PC-3 (cell line): ENCODE data around the gene DNAH7. TPM values are rescaled to one million over a fixed set of nuclear protein-coding genes. Genes with fewer than 3 reads are reported as not detected.

Experiments
- ATAC-seq: fragments of 200-7000 bp; cut with Tn5 transposase; 2 replicates; pipeline ENCODE4 v1.9.1; 2020; ENCODE audit warnings: mild to moderate bottlenecking, moderate library complexity
- BruUV-seq: library from RNA; stranded (reverse); fragments of 400-500 nt; replicated peaks from 2 replicates; lab custom pipeline; 2021; lab: Mats Ljungman, UMichigan
- CTCF ChIA-PET: fragments of 300-600 bp; sonication (Branson Sonifier 250); formaldehyde crosslinking; loops from one replicate; lab custom pipeline; 2022; ENCODE audit warnings: antibody characterized with exemption; lab: Charles Lee
- POLR2A ChIA-PET: fragments of 300-600 bp; sonication (Branson Sonifier 250); formaldehyde crosslinking; loops from one replicate; lab custom pipeline; 2022; ENCODE audit warnings: antibody characterized with exemption; ENCODE audit not compliant: unreplicated experiment; lab: Charles Lee
- DNase-seq: peaks from one replicate; pipeline ENCODE4 v3.0.0-alpha.2; 2015
- H2AFZ ChIP-seq: fragments of 300-600 bp; sonication (generic); 2 replicates; pipeline ENCODE4 v1.6.0; 2016; ENCODE audit warnings: antibody characterized with exemption, low read length
- H3F3A ChIP-seq: fragments of 300-600 bp; sonication (generic); one replicate; pipeline ENCODE4 v1.6.0; 2017; ENCODE audit warnings: antibody characterized with exemption, low read length, control low read depth, mild to moderate bottlenecking; ENCODE audit not compliant: unreplicated experiment
- H3K27ac ChIP-seq: fragments of 300-600 bp; sonication (generic); 2 replicates; pipeline ENCODE4 v1.5.1; 2016; ENCODE audit warnings: mild to moderate bottlenecking, low read length
- H3K27me3 ChIP-seq: fragments of 300-600 bp; sonication (generic); 2 replicates; pipeline ENCODE4 v1.6.1; 2016; ENCODE audit warnings: low read length, mixed read lengths
- H3K36me3 ChIP-seq: fragments of 300-600 bp; sonication (generic); 2 replicates; pipeline ENCODE4 v1.6.1; 2016; ENCODE audit warnings: low read depth, mixed run types, low read length, mixed read lengths
- H3K4me1 ChIP-seq: fragments of 300-600 bp; sonication (generic); 2 replicates; pipeline ENCODE4 v1.5.1; 2016; ENCODE audit warnings: low read length; ENCODE audit not compliant: insufficient read depth
- H3K4me2 ChIP-seq: fragments of 300-600 bp; sonication (generic); 2 replicates; pipeline ENCODE4 v1.6.0; 2016; ENCODE audit warnings: low read length
- H3K4me3 ChIP-seq: fragments of 300-600 bp; sonication (generic); 2 replicates; pipeline ENCODE4 v1.5.1; 2016; ENCODE audit warnings: mild to moderate bottlenecking, low read length, mixed read lengths
- H3K79me2 ChIP-seq: fragments of 300-600 bp; sonication (generic); 2 replicates; pipeline ENCODE4 v1.6.1; 2017; ENCODE audit warnings: low read length, mixed read lengths
- H3K9ac ChIP-seq: fragments of 300-600 bp; sonication (generic); 2 replicates; pipeline ENCODE4 v1.6.0; 2016; ENCODE audit warnings: mild to moderate bottlenecking, low read length
- H3K9me2 ChIP-seq: fragments of 300-600 bp; sonication (generic); replicated peaks from 2 replicates; pipeline ENCODE4 v1.6.1; 2016; ENCODE audit warnings: mixed run types, low read length, mixed read lengths
- H3K9me3 ChIP-seq: fragments of 300-600 bp; sonication (generic); 2 replicates; pipeline ENCODE4 v1.6.1; 2016; ENCODE audit warnings: low read length, mixed read lengths
- H4K20me1 ChIP-seq: fragments of 300-600 bp; sonication (generic); 2 replicates; pipeline ENCODE4 v1.6.1; 2016; ENCODE audit warnings: low read length, mixed read lengths
- CTCF ChIP-seq: fragments of 300-600 bp; sonication (generic); conservative IDR thresholded peaks from 2 replicates; pipeline ENCODE4 v1.5.1; 2017; ENCODE audit warnings: antibody characterized with exemption, low read depth, mild to moderate bottlenecking, low read length
- EZH2 ChIP-seq: fragments of 300-600 bp; sonication (generic); IDR thresholded peaks from one replicate; pipeline ENCODE4 v1.6.1; 2017; ENCODE audit warnings: antibody characterized with exemption, mild to moderate bottlenecking, low read length; ENCODE audit not compliant: unreplicated experiment
- EZH2phosphoT487 ChIP-seq: fragments of 300-600 bp; sonication (generic); IDR thresholded peaks from 2 replicates; pipeline ENCODE4 v1.6.1; 2018; ENCODE audit warnings: mild to moderate bottlenecking, antibody characterized with exemption, low read length, borderline replicate concordance
- intact Hi-C: fragments of 100-400 bp; cut with micrococcal nuclease; formaldehyde crosslinking; loops from 2 replicates; pipeline ENCODE4 v1.9.0; 2023
- total RNA-seq: library from RNA; depleted of rRNA; stranded (reverse); fragments of >200 nt; gene quantifications from 2 replicates; pipeline ENCODE4 v1.2.3, GENCODE V29; 2014

The DNAH7 gene
- total RNA-seq, 1 experiment from 2014 or later = 1.9 TPM

- no peaks in the 10 kb centered on the region for H3K9me2 ChIP-seq
- no peaks in the 10 kb centered on the region for H3F3A ChIP-seq
- ATAC-seq (no peak), DNase-seq (no peak)
- POLR2A ChIA-PET = no interaction called here
- no peaks in the 10 kb centered on the region for H4K20me1 ChIP-seq
- H3K4me2 ChIP-seq = no peak overlapping the region
- no peaks in the 10 kb centered on the region for H3K4me1 ChIP-seq
- no peak overlapping the region for H3K27ac ChIP-seq
- no peaks in the 10 kb centered on the region for H3K36me3 ChIP-seq
- no TSS peak for BruUV-seq
- no peak overlapping the region for H3K4me3 ChIP-seq
- no peaks in the 10 kb centered on the region for H3K27me3 ChIP-seq
- H3K9ac ChIP-seq = no peak overlapping the region
- intact Hi-C loops = loop anchor here (10.0 kb wide), 1 partner anchor 557 kb away; no protein-coding TSS in a partner anchor
- TF ChIP-seq CTCF = no peak
- TF ChIP-seq EZH2 = no peak
- TF ChIP-seq EZH2phosphoT487 = no peak
- no peaks in the 10 kb centered on the region for H3K79me2 ChIP-seq
- H2AFZ ChIP-seq = no peak overlapping the region
- CTCF ChIA-PET = no interaction called here
- peaks cover 6% of the 10 kb centered on the region; the same call in 1 of the 2 replicates for H3K9me3 ChIP-seq
Measured at GRCh38 chr2:196041786-196042185, 26.9 kb downstream of the DNAH7 start.

DNA sequence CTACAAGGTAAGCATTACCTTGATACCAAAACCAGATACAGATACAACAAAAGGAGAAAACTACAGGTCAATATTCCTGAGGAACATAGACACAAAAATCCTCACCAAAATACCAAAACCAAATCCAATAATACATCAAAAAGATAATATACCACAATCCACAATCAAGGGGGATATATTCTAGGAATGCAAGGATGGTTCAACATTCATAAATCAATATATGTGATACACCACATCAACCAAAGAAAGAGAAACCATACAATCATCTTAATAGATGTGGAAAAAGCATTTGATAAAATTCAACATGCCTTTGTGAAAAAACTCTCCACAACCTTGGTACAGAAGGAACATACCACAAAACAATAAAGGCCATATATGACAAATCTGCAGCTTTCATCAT is 28.4 kb downstream of the DNAH7 start:
- ChIA-PET POLR2A (no interaction called here), CTCF (no interaction called here)
- Histone ChIP-seq H3K27me3 (no peaks in the 10 kb centered on the region), H2AFZ (no peak overlapping the region), H3K9ac (no peak overlapping the region), H3K36me3 (no peaks in the 10 kb centered on the region), H3K4me2 (no peak overlapping the region), H3F3A (no peaks in the 10 kb centered on the region), H3K9me3 (peaks cover 6% of the 10 kb centered on the region; the same call in 1 of the 2 replicates), H3K79me2 (no peaks in the 10 kb centered on the region), H3K9me2 (no peaks in the 10 kb centered on the region), H3K4me1 (no peaks in the 10 kb centered on the region), H4K20me1 (no peaks in the 10 kb centered on the region), H3K4me3 (no peak overlapping the region), H3K27ac (no peak overlapping the region)
- intact Hi-C loops = loop anchor here (10.0 kb wide), 1 partner anchor 555 kb away; no protein-coding TSS in a partner anchor
- DNase-seq (no peak), ATAC-seq (no peak)
- TF ChIP-seq CTCF = no peak
- TF ChIP-seq EZH2 = no peak
- TF ChIP-seq EZH2phosphoT487 = no peak
- no TSS peak for BruUV-seq

DNA sequence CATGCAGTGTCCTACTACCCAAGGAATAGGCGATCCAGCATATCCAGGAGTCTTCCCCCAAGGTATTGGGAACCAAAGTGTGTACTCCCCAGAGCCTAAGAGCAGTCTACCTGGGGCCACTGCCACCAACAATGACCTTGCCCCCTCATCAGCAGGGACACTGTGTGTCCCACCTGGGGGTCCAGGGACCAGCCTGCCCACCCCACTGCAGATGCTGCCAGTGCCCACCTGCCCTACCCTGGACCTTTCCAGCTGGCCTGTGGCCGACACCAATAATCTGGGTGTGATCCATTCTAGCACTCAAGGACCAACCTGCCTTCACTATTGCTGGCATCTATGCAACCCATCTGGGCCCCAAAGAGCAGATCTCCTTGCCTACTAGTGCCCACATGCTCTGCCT is 32.2 kb downstream of the DNAH7 start:
- Histone ChIP-seq H3K9ac (no peak overlapping the region), H3K9me3 (peaks cover 6% of the 10 kb centered on the region; the same call in 1 of the 2 replicates), H3K4me1 (no peaks in the 10 kb centered on the region), H3K79me2 (no peaks in the 10 kb centered on the region), H3K4me3 (no peak overlapping the region), H3K27me3 (no peaks in the 10 kb centered on the region), H3K27ac (no peak overlapping the region), H3K36me3 (no peaks in the 10 kb centered on the region), H2AFZ (no peak overlapping the region), H3K9me2 (no peaks in the 10 kb centered on the region), H3K4me2 (no peak overlapping the region), H3F3A (no peaks in the 10 kb centered on the region), H4K20me1 (no peaks in the 10 kb centered on the region)
- ATAC-seq (no peak), DNase-seq (no peak)
- BruUV-seq = no TSS peak
- intact Hi-C loops = no loop called here
- CTCF ChIA-PET = no interaction called here
- POLR2A ChIA-PET = no interaction called here
- TF ChIP-seq CTCF = no peak
- no peak for TF ChIP-seq EZH2
- TF ChIP-seq EZH2phosphoT487 = no peak
